Measurements from ENCODE around the gene SDF4. TPM values are rescaled to one million over a fixed set of nuclear protein-coding genes. Genes with fewer than 3 reads are reported as not detected.

SDF4 gene, protein sequence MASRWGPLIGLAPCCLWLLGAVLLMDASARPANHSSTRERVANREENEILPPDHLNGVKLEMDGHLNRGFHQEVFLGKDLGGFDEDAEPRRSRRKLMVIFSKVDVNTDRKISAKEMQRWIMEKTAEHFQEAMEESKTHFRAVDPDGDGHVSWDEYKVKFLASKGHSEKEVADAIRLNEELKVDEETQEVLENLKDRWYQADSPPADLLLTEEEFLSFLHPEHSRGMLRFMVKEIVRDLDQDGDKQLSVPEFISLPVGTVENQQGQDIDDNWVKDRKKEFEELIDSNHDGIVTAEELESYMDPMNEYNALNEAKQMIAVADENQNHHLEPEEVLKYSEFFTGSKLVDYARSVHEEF
- total RNA-seq: 76.9 and 124 TPM in 2 replicates

GRCh38 chr1:1231400-1232207 lies at the start of gene SDF4:
SDF4 (minus strand) TSS chr1:1232001; CDS start chr1:1228772, 3,229 bp downstream.

GRCh38 chr1:1273512-1274298 lies 41.9 kb upstream of the SDF4 start, which contains the start of gene UBE2J2:
UBE2J2 (minus strand) TSS chr1:1273854; CDS start chr1:1267992, 5,862 bp downstream.

GRCh38 chr1:1246577-1247340 lies 15.0 kb upstream of the SDF4 start, which contains the start of gene C1QTNF12:
C1QTNF12 (minus strand) TSS chr1:1246722; CDS start chr1:1246690, 32 bp downstream.

DNA sequence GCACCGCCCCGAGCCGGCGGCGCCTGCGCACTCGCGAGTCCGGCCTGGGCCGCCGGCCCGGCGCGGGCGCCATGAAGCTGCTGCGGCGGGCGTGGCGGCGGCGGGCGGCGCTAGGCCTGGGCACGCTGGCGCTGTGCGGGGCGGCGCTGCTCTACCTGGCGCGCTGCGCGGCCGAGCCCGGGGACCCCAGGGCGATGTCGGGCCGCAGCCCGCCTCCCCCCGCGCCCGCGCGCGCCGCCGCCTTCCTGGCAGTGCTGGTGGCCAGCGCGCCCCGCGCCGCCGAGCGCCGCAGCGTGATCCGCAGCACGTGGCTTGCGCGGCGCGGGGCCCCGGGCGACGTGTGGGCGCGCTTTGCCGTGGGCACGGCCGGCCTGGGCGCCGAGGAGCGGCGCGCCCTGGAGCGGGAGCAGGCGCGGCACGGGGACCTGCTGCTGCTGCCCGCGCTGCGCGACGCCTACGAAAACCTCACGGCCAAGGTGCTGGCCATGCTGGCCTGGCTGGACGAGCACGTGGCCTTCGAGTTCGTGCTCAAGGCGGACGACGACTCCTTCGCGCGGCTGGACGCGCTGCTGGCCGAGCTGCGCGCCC lies 501 bp upstream of the SDF4 start, which contains the start of gene B3GALT6:
TSS of gene B3GALT6 (plus strand) at position 30 of the 588 bp plus-strand sequence. CDS start at position 72, 42 bp downstream.

DNA sequence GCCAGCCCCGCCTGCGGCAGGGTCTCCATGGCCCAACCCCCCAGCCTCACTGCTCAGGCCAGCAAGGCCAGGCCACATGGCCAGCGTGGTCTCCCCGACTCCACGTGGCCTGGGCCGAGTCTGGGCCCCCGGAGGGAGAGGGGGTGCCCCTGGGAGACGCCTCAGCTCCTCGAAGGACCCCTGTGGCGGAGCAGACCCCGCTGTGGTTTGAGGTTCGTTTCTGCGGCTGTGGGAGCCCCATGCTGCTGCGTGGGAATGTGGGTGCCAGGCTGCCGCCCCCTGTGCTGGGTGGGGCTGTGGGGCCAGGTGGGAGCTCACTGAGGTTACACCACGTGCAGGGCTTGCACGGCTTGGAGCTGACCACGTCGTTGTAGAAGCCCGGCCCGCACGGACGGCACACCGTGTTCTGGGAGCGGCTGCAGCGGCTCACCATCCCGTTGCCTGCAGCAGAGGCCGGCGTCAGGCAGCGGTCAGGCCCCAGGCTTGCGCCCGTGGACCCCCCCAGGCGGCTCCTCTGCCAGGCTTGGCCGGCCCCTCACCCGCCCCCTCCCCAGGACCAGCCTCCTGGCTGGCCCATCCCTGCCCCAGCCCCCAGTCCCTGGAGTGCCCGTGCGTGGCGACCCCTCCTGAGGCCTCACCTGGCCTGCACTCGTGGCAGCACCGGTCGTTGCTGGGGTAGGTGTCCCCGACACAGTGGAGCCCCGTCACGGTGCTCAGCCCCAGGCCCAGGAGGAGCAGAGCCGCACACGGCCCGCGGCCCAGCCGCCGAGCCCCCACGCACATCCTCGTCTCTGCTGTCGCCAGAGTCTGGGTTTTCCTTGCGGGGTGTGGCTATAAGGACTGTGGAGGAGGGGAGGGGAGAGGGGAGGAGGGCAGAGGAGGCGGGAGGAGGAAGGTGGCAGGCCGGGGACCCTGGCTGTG lies 18.2 kb downstream of the SDF4 start, which contains the start of gene TNFRSF4:
TSS of gene TNFRSF4 (minus strand) at position 809 of the 921 bp plus-strand sequence. CDS start at position 783, 26 bp downstream.

DNA sequence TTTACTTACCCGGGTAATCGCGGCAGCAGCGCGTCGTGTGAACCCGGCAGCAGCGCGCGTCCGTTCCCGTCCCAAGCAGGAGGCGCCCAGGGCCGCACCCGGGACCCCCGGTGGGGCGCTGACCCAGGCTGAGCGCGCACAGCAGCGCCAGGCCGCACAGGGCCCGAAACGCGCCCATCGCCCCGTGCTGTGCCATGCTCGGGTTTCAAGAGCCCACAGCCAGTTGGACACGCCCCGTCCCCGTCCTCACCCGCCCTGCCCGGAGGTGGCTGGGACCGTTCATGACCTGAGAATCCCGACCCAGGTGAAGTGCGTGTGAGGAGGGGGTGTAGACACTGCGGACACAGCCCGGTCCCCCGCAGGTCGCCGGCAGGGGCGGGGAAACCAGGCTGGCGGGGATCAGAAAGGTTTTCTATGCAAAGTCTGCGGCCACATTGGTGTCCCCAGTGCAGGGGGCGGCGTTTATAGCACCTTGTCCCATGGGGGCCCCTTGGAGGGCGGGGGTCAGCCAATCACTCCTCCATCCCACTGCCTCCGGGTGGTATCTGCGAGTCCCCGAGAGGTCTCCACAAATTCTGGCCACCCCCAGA lies 25.3 kb downstream of the SDF4 start, which contains the start of gene TNFRSF18:
TSS of gene TNFRSF18 (minus strand) at position 217 of the 590 bp plus-strand sequence. CDS start at position 196, 21 bp downstream.

DNA sequence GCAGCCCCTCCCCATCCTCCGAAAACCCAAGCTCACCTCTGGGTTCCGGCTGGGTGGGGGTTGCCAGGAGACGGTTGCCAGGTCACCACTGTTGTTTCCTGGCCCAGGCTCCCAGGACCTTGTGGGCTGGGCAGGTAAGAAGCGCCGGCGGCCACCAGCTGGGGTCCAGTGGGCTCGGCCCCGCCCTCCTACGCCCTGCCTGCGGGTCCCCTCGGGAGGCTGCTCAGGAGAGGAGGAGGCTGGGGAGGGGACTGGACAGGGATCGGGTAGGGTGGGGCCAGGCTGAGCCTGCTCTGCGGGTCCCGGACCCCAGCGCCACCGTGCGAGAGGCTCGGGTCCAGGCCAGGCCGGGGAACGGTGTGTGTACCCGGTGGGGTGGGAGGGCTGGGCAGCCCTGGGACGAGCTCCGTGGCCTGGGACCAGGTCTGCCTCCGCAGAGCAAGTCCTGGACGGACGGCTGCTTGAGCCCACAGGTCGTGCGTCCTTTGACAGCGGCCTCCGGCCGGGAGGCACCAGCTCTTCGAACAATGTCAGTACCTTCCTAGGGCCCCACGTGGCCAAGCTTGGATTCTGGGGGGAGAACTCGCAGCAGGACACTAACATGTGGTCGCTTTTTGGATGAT lies 57.9 kb downstream of the SDF4 start, which contains the start of gene TTLL10:
TSS of gene TTLL10 (plus strand) at position 88 of the 623 bp plus-strand sequence. CDS start 5,336 bp downstream, outside the sequence.

Other genes starting within 250 kb of the SDF4 start
- 0.07 TPM in 1 of 2 replicates, not detected in the other for gene PERM1, start 249.9 kb downstream of the SDF4 start, total RNA-seq
- 34.5 and 46.5 TPM in 2 replicates for gene HES4, start 231.9 kb downstream of the SDF4 start, total RNA-seq
- 25.1 and 119 TPM in 2 replicates for gene ISG15, start 218.5 kb downstream of the SDF4 start, total RNA-seq
- 157 and 485 TPM in 2 replicates for gene AGRN, start 211.9 kb downstream of the SDF4 start, total RNA-seq
- 2.6 and 14.7 TPM in 2 replicates for gene RNF223, start 157.7 kb downstream of the SDF4 start, total RNA-seq
- 6.5 and 9.3 TPM in 2 replicates for gene C1orf159, start 115.9 kb downstream of the SDF4 start, total RNA-seq
- 0.28 TPM in 1 of 2 replicates, not detected in the other for gene TTLL10, start 58.1 kb downstream of the SDF4 start, total RNA-seq
- 0.34 and 1.5 TPM in 2 replicates for gene TNFRSF18, start 25.4 kb downstream of the SDF4 start, total RNA-seq
- 0.14 TPM in 1 of 2 replicates, not detected in the other for gene TNFRSF4, start 17.8 kb downstream of the SDF4 start, total RNA-seq
- 24.4 and 25.6 TPM in 2 replicates for gene B3GALT6, start 236 bp upstream of the SDF4 start, total RNA-seq
- 0.93 and 1.4 TPM in 2 replicates for gene C1QTNF12, start 14.7 kb upstream of the SDF4 start, total RNA-seq
- 46.3 and 60.5 TPM in 2 replicates for gene UBE2J2, start 41.9 kb upstream of the SDF4 start, total RNA-seq
- gene SCNN1D, start 48.4 kb upstream of the SDF4 start, total RNA-seq: 0.68 and 1.4 TPM in 2 replicates
- 17.4 and 57.2 TPM in 2 replicates for gene ACAP3, start 75.9 kb upstream of the SDF4 start, total RNA-seq
- gene PUSL1, start 76.6 kb upstream of the SDF4 start, total RNA-seq: 16.9 and 25.6 TPM in 2 replicates
- gene INTS11, start 92.7 kb upstream of the SDF4 start, total RNA-seq: 55.4 and 66.1 TPM in 2 replicates
- gene CPTP, start 92.8 kb upstream of the SDF4 start, total RNA-seq: 19.8 and 32.1 TPM in 2 replicates
- gene TAS1R3, start 99.3 kb upstream of the SDF4 start, total RNA-seq: under 0.01 and 0.36 TPM in 2 replicates
- gene DVL1, start 117.4 kb upstream of the SDF4 start, total RNA-seq: 204 and 206 TPM in 2 replicates
- 0.34 and 1.1 TPM in 2 replicates for gene MXRA8, start 126.6 kb upstream of the SDF4 start, total RNA-seq
- gene AURKAIP1, start 143.2 kb upstream of the SDF4 start, total RNA-seq: 60.4 and 110 TPM in 2 replicates
- 57.4 and 139 TPM in 2 replicates for gene CCNL2, start 167.3 kb upstream of the SDF4 start, total RNA-seq
- gene MRPL20, start 175.3 kb upstream of the SDF4 start, total RNA-seq: 50.2 and 56.3 TPM in 2 replicates
- 4.4 and 18.2 TPM in 2 replicates for gene ANKRD65, start 189.3 kb upstream of the SDF4 start, total RNA-seq
- gene VWA1, start 203.7 kb upstream of the SDF4 start, total RNA-seq: 2.1 and 18.4 TPM in 2 replicates
- 0.34 and 1.1 TPM in 2 replicates for gene ATAD3C, start 217.7 kb upstream of the SDF4 start, total RNA-seq
- gene ATAD3B, start 239.8 kb upstream of the SDF4 start, total RNA-seq: 16.4 and 24.2 TPM in 2 replicates